ENCODE results near the gene PLSCR1.

The PLSCR1 gene

GRCh38 chr3:146544002-146544928 lies at the start of gene PLSCR1:
Gene PLSCR1 (minus strand): TSS chr3:146544607. CDS start chr3:146536552, 8,055 bp downstream.
- DNase-seq (ENCODE audit: low spot score) = peak; percentile 82

GRCh38 chr3:146593776-146594175 lies 49.4 kb upstream of the PLSCR1 start:
- DNase-seq (ENCODE audit: low spot score) = no peak

- no peak for DNase-seq (ENCODE audit: low spot score)
Measured at GRCh38 chr3:146590521-146590920, 46.1 kb upstream of the PLSCR1 start.

GRCh38 chr3:146589899-146590508 lies 45.6 kb upstream of the PLSCR1 start:
- DNase-seq (ENCODE audit: low spot score) = peak; percentile 38

GRCh38 chr3:146585156-146585555 lies 40.7 kb upstream of the PLSCR1 start:
- DNase-seq (ENCODE audit: low spot score) = no peak

GRCh38 chr3:146581951-146582467 lies 37.6 kb upstream of the PLSCR1 start:
- DNase-seq (ENCODE audit: low spot score) = peak; percentile 10

GRCh38 chr3:146581080-146581601 lies 36.7 kb upstream of the PLSCR1 start:
- DNase-seq (ENCODE audit: low spot score) = no peak

GRCh38 chr3:146577662-146578061 lies 33.3 kb upstream of the PLSCR1 start:
- peak; percentile 14 for DNase-seq (ENCODE audit: low spot score)

- DNase-seq (ENCODE audit: low spot score) = no peak
Measured at GRCh38 chr3:146575636-146576035, 31.2 kb upstream of the PLSCR1 start.

GRCh38 chr3:146574173-146574572 lies 29.8 kb upstream of the PLSCR1 start:
- no peak for DNase-seq (ENCODE audit: low spot score)

GRCh38 chr3:146569314-146569713 lies 24.9 kb upstream of the PLSCR1 start:
- no peak for DNase-seq (ENCODE audit: low spot score)

- no peak for DNase-seq (ENCODE audit: low spot score)
Measured at GRCh38 chr3:146566138-146566537, 21.7 kb upstream of the PLSCR1 start.

- DNase-seq (ENCODE audit: low spot score) = no peak
Measured at GRCh38 chr3:146561879-146562278, 17.5 kb upstream of the PLSCR1 start.

- DNase-seq (ENCODE audit: low spot score) = no peak
Measured at GRCh38 chr3:146561463-146561862, 17.1 kb upstream of the PLSCR1 start.

GRCh38 chr3:146560678-146561077 lies 16.3 kb upstream of the PLSCR1 start:
- DNase-seq (ENCODE audit: low spot score) = no peak

GRCh38 chr3:146559388-146559787 lies 15.0 kb upstream of the PLSCR1 start:
- no peak for DNase-seq (ENCODE audit: low spot score)

- no peak for DNase-seq (ENCODE audit: low spot score)
Measured at GRCh38 chr3:146558781-146559180, 14.4 kb upstream of the PLSCR1 start.

- no peak for DNase-seq (ENCODE audit: low spot score)
Measured at GRCh38 chr3:146557745-146558144, 13.3 kb upstream of the PLSCR1 start.

GRCh38 chr3:146555311-146555710 lies 10.9 kb upstream of the PLSCR1 start:
- no peak for DNase-seq (ENCODE audit: low spot score)

GRCh38 chr3:146554151-146554760 lies 9.8 kb upstream of the PLSCR1 start:
- DNase-seq (ENCODE audit: low spot score) = no peak

- DNase-seq (ENCODE audit: low spot score) = no peak
Measured at GRCh38 chr3:146550743-146551510, 6.5 kb upstream of the PLSCR1 start.

All from globus pallidus (tissue), 1 donor.